ENCODE data around the gene OR52L1.

OR52L1 gene

DNA sequence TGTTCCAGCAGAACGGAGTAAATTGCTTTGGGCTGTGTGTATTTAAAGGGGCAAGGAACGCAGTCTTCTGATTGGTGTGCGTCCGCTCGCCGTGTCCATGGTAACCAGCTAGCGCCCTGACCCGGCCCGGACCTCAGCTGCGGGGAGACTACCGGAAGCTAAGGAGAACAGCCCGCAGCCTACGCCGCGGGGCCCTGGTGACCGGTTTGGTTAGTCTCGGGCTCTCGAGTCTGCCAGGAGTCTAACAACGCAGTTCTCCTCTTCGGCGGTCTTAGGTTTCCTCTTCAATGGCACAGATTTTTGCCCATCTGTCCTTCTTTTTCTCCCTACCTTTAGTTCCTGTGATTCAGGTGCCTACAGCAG is 48.2 kb downstream of the OR52L1 start:
- Histone ChIP-seq H3K4me1 (ENCODE audit: insufficient read depth, low read length) (no peaks in the 10 kb centered on the region), H3K27ac (ENCODE audit: low read length) (no peak overlapping the region), H3K9ac (ENCODE audit: low read depth, low read length) (no peak overlapping the region), H3K9me3 (ENCODE audit: insufficient read depth, low read depth, low read length) (peaks cover 12% of the 10 kb centered on the region), H3K27me3 (ENCODE audit: insufficient read depth, low read length) (no peaks in the 10 kb centered on the region), H3K4me3 (ENCODE audit: low read length) (no peak overlapping the region), H3K36me3 (ENCODE audit: insufficient read depth, low read depth, low read length) (no peaks in the 10 kb centered on the region)

GRCh38 chr11:5937868-5938602 is 48.8 kb downstream of the OR52L1 start:
- H3K4me1 ChIP-seq (ENCODE audit: insufficient read depth, low read length): no peaks in the 10 kb centered on the region
- no peaks in the 10 kb centered on the region for H3K36me3 ChIP-seq (ENCODE audit: insufficient read depth, low read depth, low read length)
- no peak overlapping the region for H3K27ac ChIP-seq (ENCODE audit: low read length)
- no peaks in the 10 kb centered on the region for H3K27me3 ChIP-seq (ENCODE audit: insufficient read depth, low read length)
- H3K4me3 ChIP-seq (ENCODE audit: low read length): no peak overlapping the region
- peaks cover 14% of the 10 kb centered on the region for H3K9me3 ChIP-seq (ENCODE audit: insufficient read depth, low read depth, low read length)
- no peak overlapping the region for H3K9ac ChIP-seq (ENCODE audit: low read depth, low read length)
